Effector CD4-positive, alpha-beta T cell (primary cell): ENCODE results near the gene C11orf97.
A peak's percentile ranks its signal among the peaks of the same experiment; 100 is the strongest.
"Not testable (repeated sequence)": the region's sequence is repeated elsewhere in the genome, so short reads cannot be mapped to it uniquely, and the experiment has no call there.

ENCODE experiments used
- DNase-seq: peaks from one replicate; pipeline ENCODE4 v3.0.0-alpha.2; 2020

The C11orf97 gene

GRCh38 chr11:94525546-94526324 is 13.5 kb downstream of the C11orf97 start:
- DNase-seq, result no peak

GRCh38 chr11:94526645-94527438 is 14.6 kb downstream of the C11orf97 start:
- DNase-seq, result no peak

DNA sequence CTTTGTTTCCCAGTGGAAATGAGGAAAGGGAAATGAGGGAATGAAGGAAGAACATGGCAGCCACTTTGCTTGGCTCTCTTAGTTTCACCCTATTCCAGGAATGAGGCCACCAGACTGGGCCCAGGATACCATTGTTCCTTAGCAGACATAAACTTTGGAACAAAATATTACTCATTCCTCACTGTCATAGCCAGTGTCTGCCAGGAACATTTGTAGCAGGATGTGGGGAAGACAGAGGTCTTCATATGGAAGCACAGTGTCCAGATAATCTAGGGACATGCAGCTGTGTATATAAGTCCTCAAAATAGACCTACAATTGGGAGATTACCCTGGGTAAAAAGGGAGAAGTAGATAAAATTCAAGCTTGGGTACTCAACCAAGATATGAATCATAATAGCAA is 16.3 kb downstream of the C11orf97 start:
- no peak for DNase-seq

GRCh38 chr11:94532211-94532610 is 19.9 kb downstream of the C11orf97 start:
- DNase-seq, result no peak

DNA sequence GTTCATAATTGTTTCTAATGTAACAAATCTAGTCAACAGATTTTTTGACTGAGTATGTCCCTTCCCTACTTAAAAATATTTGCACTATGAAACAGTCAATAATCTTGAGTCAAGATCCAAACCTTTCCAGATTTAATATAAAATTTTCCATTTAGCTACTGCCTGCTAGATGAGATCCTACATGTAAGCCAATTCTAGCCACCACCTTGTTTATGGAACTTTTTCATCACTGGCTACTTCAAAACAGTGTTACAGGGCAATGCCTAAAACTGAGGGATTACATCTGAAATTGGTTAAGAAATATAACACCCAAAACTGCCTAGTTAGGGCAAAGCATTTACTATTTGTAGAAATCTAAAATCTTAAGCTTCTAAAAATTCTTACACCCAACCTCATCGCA is 20.9 kb downstream of the C11orf97 start:
- DNase-seq, result no peak

GRCh38 chr11:94533696-94534630 is 21.7 kb downstream of the C11orf97 start:
- DNase-seq, result no peak

- DNase-seq, result no peak
These were observed 24.1 kb downstream of the C11orf97 start for GRCh38 chr11:94536386-94536785.

GRCh38 chr11:94537031-94537600 is 24.9 kb downstream of the C11orf97 start:
- DNase-seq, result no peak

- no peak for DNase-seq
These were observed 27.2 kb downstream of the C11orf97 start for GRCh38 chr11:94539420-94539819.

DNA sequence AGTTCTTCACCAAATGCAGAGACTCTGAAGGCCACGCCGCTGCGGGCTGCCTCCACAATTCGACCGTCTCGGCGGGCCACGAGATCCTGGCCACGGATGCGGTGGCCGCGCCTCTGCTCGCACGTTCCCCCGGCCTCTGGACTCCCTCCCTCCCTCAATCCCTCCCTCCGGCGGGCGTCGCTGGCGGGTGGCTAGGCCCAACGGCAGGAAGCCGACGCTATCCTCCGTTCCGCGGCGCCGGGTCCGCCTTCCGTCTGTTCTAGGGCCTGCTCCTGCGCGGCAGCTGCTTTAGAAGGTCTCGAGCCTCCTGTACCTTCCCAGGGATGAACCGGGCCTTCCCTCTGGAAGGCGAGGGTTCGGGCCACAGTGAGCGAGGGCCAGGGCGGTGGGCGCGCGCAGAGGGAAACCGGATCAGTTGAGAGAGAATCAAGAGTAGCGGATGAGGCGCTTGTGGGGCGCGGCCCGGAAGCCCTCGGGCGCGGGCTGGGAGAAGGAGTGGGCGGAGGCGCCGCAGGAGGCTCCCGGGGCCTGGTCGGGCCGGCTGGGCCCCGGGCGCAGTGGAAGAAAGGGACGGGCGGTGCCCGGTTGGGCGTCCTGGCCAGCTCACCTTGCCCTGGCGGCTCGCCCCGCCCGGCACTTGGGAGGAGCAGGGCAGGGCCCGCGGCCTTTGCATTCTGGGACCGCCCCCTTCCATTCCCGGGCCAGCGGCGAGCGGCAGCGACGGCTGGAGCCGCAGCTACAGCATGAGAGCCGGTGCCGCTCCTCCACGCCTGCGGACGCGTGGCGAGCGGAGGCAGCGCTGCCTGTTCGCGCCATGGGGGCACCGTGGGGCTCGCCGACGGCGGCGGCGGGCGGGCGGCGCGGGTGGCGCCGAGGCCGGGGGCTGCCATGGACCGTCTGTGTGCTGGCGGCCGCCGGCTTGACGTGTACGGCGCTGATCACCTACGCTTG is 31.7 kb downstream of the C11orf97 start, which contains the start of gene FUT4:
FUT4 (plus strand) TSS at position 227 of the 951 bp plus-strand sequence; CDS start at position 440, 213 bp downstream.
- DNase-seq, result peak; percentile 48

- DNase-seq, result no peak
These were observed 32.5 kb downstream of the C11orf97 start for GRCh38 chr11:94544646-94545263.

GRCh38 chr11:94545264-94546161 is 33.3 kb downstream of the C11orf97 start:
- no peak for DNase-seq

- DNase-seq, result no peak
These were observed 33.9 kb downstream of the C11orf97 start for GRCh38 chr11:94546162-94546470.

DNA sequence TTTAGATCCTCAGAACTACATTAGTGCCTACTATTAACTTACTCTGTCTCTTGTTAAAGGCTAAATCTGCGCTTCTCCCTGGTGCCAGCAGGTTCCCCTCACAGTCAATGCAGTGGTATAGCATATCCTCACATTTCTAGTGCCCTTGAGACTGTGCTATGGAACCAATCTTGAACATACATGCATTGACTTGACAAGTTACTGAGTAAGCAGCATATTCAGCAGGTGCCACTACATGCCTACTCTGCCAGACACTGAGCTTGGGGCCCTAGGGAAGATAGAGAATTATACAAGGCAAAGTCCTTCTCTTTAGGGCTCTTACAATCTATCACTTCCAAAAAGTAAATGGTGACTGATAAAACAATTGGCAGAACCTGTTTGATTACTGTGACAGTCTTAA is 34.6 kb downstream of the C11orf97 start:
- DNase-seq, result no peak

- no peak for DNase-seq
These were observed 36.9 kb downstream of the C11orf97 start for GRCh38 chr11:94549146-94549545.

DNA sequence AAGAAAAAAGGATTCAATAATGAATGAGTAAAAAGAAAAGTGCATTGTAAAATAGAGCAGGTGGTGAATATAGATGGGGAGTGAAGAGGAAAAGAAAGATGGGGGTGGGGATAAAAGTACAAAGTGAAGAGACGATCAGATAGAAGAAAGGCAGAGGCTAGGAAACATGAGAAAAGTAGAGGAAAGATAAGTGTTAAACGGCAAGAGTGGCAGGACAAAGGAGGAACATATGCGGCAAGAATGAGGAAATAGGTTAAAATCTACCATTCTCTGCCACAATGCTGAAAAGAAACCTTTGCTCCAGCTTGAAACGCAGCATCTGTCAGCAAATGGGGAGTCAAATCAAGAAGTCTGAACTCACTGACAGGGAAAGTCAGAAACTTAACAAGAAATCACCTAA is 38.3 kb downstream of the C11orf97 start:
- DNase-seq, result no peak

GRCh38 chr11:94553938-94554337 is 41.7 kb downstream of the C11orf97 start:
- DNase-seq, result no peak

DNA sequence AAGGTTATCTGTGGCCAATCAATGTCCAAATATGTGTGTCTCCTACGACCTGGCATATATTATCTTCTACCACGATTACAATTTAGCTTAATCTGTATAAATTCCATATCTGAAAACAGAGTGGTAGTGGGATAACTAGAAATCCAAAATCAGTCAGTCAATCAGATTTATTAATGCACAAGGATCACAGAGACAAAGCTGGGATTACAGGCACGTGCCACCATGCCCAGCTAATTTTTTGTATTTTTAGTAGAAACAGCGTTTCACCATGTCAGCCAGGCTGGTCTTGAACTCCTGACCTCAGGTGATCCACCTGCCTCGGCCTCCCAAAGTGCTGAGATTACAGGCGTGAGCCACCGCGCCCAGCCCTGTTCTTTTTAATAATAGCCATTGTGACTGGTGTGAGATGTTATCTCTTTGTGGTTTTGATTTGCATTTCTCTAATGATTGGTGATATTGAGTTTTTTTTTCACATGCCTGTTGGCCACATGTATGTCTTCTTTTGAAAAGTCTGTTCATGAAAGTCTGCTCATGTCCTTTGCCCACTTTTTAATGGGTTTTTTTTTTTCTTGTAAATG is 43.6 kb downstream of the C11orf97 start:
- DNase-seq, result not testable (repeated sequence)

DNA sequence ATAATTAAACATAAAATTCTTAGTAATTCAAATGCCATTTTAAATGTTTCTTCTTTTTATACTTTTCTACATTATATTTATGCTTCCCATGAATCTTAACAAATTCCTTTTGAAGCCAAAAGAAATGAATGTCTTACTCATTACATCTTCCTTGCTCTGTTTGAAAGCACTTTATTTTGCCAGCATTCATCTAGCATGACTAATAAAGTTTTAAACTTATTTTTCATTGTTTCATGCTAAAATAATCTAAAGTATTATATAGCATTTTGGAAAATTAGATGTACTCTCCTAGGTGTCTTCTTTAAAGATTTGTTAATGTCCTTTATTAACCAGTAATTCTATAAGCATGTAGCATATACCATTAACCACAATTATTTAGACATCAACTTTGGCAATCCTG is 45.2 kb downstream of the C11orf97 start:
- no peak for DNase-seq

- DNase-seq, result no peak
These were observed 45.7 kb downstream of the C11orf97 start for GRCh38 chr11:94557992-94558391.
